ENCODE measurements around the gene SHROOM3.

SHROOM3 gene

DNA sequence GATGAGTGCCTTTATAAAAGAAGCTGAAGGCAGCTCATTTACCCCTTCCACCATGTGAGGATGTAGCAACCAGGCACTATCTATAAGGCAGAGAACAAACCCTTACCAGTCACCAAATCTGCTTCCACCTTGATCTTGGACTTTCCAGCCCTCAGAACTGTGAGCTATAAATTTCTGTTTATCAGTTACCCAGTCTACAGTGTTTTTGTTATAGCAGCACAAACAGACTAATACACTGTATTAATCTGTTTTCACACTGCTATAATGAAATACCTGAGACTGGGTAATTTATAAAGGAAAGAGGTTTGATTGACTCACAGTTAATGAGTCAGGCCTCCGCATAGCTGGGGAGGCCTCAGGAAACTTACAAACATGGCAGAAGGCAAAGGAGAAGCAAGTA lies 371.7 kb downstream of the SHROOM3 start:
- Histone ChIP-seq H3K9me3 (ENCODE audit: control insufficient read depth, low read length) (no peaks in the 10 kb centered on the region), H3K27me3 (ENCODE audit: control insufficient read depth, insufficient read depth, low read length) (no peaks in the 10 kb centered on the region), H3K36me3 (ENCODE audit: control insufficient read depth, insufficient read depth, low read length) (no peaks in the 10 kb centered on the region), H3K4me1 (ENCODE audit: control insufficient read depth, insufficient read depth, low read length) (no peaks in the 10 kb centered on the region), H3K4me3 (ENCODE audit: low read length) (no peak overlapping the region), H3K9ac (ENCODE audit: low read length) (no peak overlapping the region)

DNA sequence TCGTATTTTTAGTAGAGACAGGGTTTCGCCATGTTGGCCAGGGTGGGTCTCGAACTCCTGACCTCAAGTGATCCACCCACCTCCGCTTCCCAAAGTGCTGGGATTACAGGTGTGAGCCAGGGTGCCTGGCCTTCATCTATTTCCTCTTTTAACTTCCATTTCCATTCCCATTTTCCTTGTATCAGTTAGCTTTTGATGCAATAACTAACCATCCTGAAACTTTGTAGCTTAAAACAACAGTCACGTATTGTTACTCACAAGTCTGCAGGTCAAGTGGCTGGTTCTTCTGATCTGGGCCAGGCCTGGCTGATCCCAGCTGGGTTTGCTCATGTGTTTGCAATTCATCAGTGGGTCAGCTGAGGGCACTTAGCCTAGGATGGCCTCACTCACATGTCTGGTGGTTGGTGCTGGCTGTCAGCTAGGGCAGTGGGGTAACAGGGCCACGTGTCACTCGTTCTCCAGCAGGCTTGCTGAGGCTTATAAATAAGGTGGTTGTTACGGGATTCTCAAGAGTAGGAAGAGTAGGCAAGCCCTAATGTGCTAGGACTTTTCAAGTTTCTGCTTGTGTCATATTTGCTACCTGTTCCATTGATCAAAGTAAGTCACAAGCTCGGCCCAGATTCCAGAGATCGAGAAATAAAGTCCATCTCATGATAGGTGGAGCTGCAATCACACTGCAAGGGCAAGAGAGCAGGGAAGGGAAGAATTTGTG lies 374.7 kb downstream of the SHROOM3 start:
- Histone ChIP-seq H3K9ac (ENCODE audit: low read length) (no peak overlapping the region), H3K36me3 (ENCODE audit: control insufficient read depth, insufficient read depth, low read length) (no peaks in the 10 kb centered on the region), H3K9me3 (ENCODE audit: control insufficient read depth, low read length) (no peaks in the 10 kb centered on the region), H3K4me3 (ENCODE audit: low read length) (no peak overlapping the region), H3K27me3 (ENCODE audit: control insufficient read depth, insufficient read depth, low read length) (no peaks in the 10 kb centered on the region), H3K4me1 (ENCODE audit: control insufficient read depth, insufficient read depth, low read length) (no peaks in the 10 kb centered on the region)

DNA sequence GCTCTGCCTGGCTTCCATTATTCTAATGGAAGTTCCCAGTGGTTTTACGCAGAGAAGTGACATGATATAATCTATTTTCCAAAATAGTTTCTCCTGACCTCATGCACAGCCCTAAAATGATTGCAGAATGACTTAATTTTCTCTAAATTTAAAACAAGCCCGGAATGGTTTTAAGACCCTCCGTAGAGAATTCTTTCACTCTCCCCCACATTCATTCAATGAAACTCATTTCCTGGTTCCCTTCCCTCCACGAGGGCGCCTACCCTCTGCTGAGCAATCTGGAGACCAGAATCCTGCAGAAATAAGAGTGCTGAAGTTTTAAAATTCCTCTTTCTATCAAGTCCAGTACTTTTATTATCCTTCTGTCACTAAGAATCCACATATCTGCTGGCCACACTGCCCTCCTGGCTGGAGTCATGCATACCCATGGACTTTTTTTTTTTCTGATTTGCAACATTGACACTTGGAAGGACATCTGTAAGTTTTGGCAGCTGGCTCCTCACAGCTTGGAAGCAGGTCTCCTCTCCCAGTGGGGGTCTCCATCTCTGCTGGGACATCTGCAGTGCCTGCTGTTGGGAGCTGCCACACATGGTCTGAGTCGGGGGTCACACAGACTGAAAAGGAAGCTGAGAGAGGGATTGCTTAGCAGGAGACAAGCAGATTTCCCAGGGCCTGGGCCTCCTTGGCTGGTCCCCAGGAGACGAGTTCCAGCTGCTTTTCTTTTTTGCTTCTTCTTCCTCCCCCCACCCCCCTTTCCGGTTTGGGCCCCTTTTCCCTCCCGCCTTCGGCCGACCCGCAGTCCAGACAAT lies 376.8 kb downstream of the SHROOM3 start:
- H3K9ac ChIP-seq (ENCODE audit: low read length): no peak overlapping the region
- H3K4me3 ChIP-seq (ENCODE audit: low read length): no peak overlapping the region
- no peaks in the 10 kb centered on the region for H3K36me3 ChIP-seq (ENCODE audit: control insufficient read depth, insufficient read depth, low read length)
- H3K4me1 ChIP-seq (ENCODE audit: control insufficient read depth, insufficient read depth, low read length): no peaks in the 10 kb centered on the region
- H3K27me3 ChIP-seq (ENCODE audit: control insufficient read depth, insufficient read depth, low read length): no peaks in the 10 kb centered on the region
- no peaks in the 10 kb centered on the region for H3K9me3 ChIP-seq (ENCODE audit: control insufficient read depth, low read length)

DNA sequence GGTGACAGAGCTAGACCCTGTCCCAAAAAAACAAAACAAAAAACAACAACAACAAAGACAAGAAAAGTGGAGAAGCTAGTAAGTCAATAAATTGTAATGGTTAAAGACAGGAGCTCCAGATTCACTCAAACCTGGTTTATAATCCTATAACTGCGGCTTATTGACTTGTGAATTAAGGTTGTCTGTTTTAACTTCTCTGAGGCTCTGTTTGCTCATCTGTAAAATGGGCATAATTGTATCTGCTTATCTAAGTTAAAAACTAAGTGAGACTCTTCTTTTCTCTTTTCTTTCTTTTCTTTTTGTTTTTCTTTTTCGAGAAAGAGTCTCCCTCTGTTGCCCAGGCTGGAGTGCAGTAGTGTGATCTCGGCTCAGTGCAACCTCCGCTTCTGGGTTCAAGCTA lies 378.0 kb downstream of the SHROOM3 start:
- H3K9ac ChIP-seq (ENCODE audit: low read length): no peak overlapping the region
- no peaks in the 10 kb centered on the region for H3K9me3 ChIP-seq (ENCODE audit: control insufficient read depth, low read length)
- H3K36me3 ChIP-seq (ENCODE audit: control insufficient read depth, insufficient read depth, low read length): no peaks in the 10 kb centered on the region
- no peaks in the 10 kb centered on the region for H3K27me3 ChIP-seq (ENCODE audit: control insufficient read depth, insufficient read depth, low read length)
- H3K4me1 ChIP-seq (ENCODE audit: control insufficient read depth, insufficient read depth, low read length): no peaks in the 10 kb centered on the region
- H3K4me3 ChIP-seq (ENCODE audit: low read length): no peak overlapping the region

DNA sequence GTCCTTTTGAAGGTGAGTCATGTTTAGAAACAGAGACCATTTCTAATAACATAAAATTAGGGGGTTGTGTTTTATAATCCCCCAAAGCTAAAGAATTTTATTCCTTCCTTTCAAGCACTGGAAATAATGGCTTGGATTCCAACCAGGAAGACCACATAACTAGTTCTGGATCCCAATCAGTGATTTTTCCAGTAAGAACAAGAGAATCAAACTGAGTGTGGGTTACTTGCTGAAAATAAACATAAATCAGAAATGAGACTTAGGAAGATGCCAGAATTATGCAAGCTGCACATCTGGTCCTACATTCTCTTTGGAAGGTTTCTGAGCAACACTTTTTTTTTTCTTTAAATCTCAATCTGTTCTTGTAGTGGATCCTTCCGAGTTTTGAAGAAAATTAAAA lies 386.6 kb downstream of the SHROOM3 start:
- Histone ChIP-seq H3K4me3 (ENCODE audit: low read length) (no peak overlapping the region), H3K27me3 (ENCODE audit: control insufficient read depth, insufficient read depth, low read length) (no peaks in the 10 kb centered on the region), H3K9me3 (ENCODE audit: control insufficient read depth, low read length) (no peaks in the 10 kb centered on the region), H3K4me1 (ENCODE audit: control insufficient read depth, insufficient read depth, low read length) (no peaks in the 10 kb centered on the region), H3K36me3 (ENCODE audit: control insufficient read depth, insufficient read depth, low read length) (no peaks in the 10 kb centered on the region), H3K9ac (ENCODE audit: low read length) (no peak overlapping the region)

DNA sequence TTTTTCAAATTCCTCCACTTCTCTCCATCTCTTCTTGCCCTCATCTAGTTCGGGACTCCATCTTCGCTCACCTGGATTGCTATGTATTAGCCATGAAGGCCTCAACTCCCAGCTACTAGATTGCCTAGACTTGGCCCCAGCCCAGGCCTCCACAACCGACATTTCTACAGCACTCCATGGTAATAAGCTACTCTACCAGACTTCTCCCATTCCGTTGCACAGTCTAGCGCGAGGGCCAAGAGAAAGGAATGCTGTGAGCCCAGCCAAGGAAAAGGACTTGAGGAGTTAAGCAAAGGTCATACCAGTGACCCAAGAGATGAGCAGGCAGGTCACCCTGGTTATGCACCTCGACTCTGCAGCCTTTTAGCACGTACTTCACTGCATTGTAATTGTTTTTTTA lies 387.3 kb downstream of the SHROOM3 start:
- H3K4me1 ChIP-seq (ENCODE audit: control insufficient read depth, insufficient read depth, low read length): no peaks in the 10 kb centered on the region
- H3K36me3 ChIP-seq (ENCODE audit: control insufficient read depth, insufficient read depth, low read length): no peaks in the 10 kb centered on the region
- no peaks in the 10 kb centered on the region for H3K9me3 ChIP-seq (ENCODE audit: control insufficient read depth, low read length)
- H3K4me3 ChIP-seq (ENCODE audit: low read length): no peak overlapping the region
- no peak overlapping the region for H3K9ac ChIP-seq (ENCODE audit: low read length)
- H3K27me3 ChIP-seq (ENCODE audit: control insufficient read depth, insufficient read depth, low read length): no peaks in the 10 kb centered on the region

DNA sequence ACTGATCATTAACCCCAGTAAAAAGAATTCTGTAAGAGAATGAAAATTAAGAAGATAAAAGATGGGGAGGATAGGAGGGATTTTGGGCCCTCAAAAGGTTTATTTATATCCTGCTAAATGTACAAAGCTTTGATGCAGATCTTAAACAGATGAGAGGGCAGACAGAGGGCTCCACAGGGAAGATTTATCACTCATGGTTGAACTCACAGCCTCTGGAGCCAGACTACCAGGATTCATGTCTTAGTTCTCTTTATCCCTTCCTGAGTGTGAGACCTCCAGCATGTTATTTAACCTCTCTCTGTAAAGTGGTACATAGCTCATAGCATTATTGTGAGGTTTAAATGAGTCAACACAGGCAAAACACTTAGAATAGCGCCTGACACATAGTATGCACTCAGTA lies 388.5 kb downstream of the SHROOM3 start:
- Histone ChIP-seq H3K9me3 (ENCODE audit: control insufficient read depth, low read length) (no peaks in the 10 kb centered on the region), H3K36me3 (ENCODE audit: control insufficient read depth, insufficient read depth, low read length) (no peaks in the 10 kb centered on the region), H3K9ac (ENCODE audit: low read length) (no peak overlapping the region), H3K4me1 (ENCODE audit: control insufficient read depth, insufficient read depth, low read length) (no peaks in the 10 kb centered on the region), H3K27me3 (ENCODE audit: control insufficient read depth, insufficient read depth, low read length) (no peaks in the 10 kb centered on the region), H3K4me3 (ENCODE audit: low read length) (no peak overlapping the region)

DNA sequence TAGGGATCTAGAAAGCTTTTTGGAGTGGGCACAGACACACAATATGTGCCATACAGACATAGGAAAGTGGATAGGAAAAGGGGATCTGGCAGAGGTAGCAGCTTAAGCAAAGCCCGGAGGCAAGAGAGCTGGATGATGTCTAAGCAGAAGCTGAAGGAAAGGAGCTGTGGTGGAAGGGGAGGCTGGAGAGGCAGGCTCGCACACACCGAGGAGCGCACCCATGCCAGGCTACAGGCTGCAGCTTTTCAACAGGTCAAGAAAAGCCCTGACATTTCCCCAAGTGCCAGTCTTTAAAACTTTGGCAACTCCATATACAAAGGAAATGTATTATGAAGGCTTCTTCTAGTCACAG lies 395.6 kb downstream of the SHROOM3 start:
- Histone ChIP-seq H3K9ac (ENCODE audit: low read length) (peak overlapping the region; percentile 48), H3K4me3 (ENCODE audit: low read length) (no peak overlapping the region), H3K36me3 (ENCODE audit: control insufficient read depth, insufficient read depth, low read length) (no peaks in the 10 kb centered on the region), H3K9me3 (ENCODE audit: control insufficient read depth, low read length) (no peaks in the 10 kb centered on the region), H3K27me3 (ENCODE audit: control insufficient read depth, insufficient read depth, low read length) (no peaks in the 10 kb centered on the region), H3K4me1 (ENCODE audit: control insufficient read depth, insufficient read depth, low read length) (peaks cover 23% of the 10 kb centered on the region)

DNA sequence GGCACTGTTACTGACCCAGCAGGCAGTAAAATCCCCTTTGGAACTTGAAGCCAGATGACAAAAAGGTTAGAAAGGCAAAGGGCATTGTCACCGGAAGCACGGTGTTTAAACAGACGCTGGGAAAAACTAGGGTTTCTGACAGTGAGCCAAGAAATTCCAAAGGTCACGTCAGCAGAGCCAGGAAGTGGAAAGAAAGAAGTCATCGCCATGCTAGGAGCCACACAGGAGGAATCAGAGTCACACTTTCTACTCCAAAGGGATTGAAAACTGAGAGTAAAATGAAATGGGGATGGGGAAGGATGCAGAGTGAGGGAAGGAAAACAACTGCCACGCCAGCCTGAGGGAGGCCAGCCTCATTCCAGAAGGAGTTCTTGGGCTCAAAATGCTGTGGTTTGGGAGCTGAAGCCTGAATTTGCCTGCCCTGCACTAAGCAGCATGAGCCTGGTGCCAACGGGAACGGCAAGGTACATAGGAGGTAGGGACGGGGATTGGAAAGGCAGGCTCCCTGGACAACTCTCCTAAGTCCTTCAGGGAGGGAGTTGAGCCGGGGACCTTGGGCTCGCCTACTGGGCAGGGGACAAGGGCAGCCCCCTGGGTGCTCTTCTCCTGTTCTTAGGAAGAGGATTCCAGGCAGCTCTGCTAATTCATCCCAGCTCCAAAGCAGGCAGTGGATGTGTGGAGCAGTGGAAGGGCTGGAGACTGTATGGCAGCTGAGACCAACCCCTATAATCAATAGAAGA lies 396.1 kb downstream of the SHROOM3 start:
- Histone ChIP-seq H3K4me3 (ENCODE audit: low read length) (peak overlapping the region; percentile 17), H3K9ac (ENCODE audit: low read length) (peak overlapping the region; percentile 59)

DNA sequence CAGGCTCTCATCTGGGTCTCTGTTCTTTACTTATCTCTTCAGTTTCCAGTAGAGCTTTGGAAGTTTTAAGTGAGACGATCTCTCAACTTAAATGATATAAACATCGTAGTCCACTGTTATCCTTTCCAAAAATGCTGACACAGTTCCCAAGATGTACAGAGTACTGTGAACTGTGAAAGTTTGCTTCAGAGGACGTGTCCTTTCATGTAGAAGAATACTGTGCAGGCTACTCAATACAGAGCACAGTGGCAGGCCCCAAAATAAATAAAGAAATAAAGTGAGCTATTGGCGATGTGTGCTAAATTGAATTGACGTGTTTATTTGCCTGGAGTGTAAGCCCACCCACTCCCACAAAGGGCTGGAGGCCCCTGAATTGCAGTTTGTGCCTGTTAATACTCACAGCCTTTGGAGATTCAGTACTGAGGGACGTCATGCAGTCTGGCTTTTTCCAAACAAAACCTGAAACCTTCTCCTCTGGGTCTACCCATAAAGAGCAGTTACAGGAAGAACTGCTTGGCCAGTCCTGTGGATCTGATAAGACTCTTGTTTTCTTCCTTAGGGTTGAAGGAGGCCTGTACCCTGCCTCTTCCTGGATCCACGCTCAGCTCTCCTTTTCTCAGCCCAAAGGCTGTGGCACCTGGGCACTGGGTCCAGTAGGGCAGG lies 396.8 kb downstream of the SHROOM3 start:
- Histone ChIP-seq H3K4me1 (ENCODE audit: control insufficient read depth, insufficient read depth, low read length) (peaks cover 23% of the 10 kb centered on the region), H3K4me3 (ENCODE audit: low read length) (peak overlapping the region; percentile 17), H3K27me3 (ENCODE audit: control insufficient read depth, insufficient read depth, low read length) (no peaks in the 10 kb centered on the region), H3K9me3 (ENCODE audit: control insufficient read depth, low read length) (no peaks in the 10 kb centered on the region), H3K9ac (ENCODE audit: low read length) (peak overlapping the region; percentile 59), H3K36me3 (ENCODE audit: control insufficient read depth, insufficient read depth, low read length) (no peaks in the 10 kb centered on the region)

More for the DNA sequence above, 396.1 kb downstream of the SHROOM3 start:
- Histone ChIP-seq H3K36me3 (ENCODE audit: control insufficient read depth, insufficient read depth, low read length) (no peaks in the 10 kb centered on the region), H3K9me3 (ENCODE audit: control insufficient read depth, low read length) (no peaks in the 10 kb centered on the region), H3K4me1 (ENCODE audit: control insufficient read depth, insufficient read depth, low read length) (peaks cover 23% of the 10 kb centered on the region), H3K27me3 (ENCODE audit: control insufficient read depth, insufficient read depth, low read length) (no peaks in the 10 kb centered on the region)
